Measurements from ENCODE around the gene FOXD4. TPM values are rescaled to one million over a fixed set of nuclear protein-coding genes. Genes with fewer than 3 reads are reported as not detected.
A peak's percentile ranks its signal among the peaks of the same experiment; 100 is the strongest.
"Not testable (repeated sequence)": the region's sequence is repeated elsewhere in the genome, so short reads cannot be mapped to it uniquely, and the experiment has no call there.

Gene FOXD4
- polyA plus RNA-seq, 1 donor from 2014 or later, result not detected

GRCh38 chr9:105991-106390 lies 12.2 kb downstream of the FOXD4 start:
- H3K9me3 Mint-ChIP-seq, H3K4me3 Mint-ChIP-seq, H3K36me3 Mint-ChIP-seq, H3K4me1 Mint-ChIP-seq, H3K27ac Mint-ChIP-seq: not testable (repeated sequence)
- H3K27me3 Mint-ChIP-seq, result peaks cover 21% of the 10 kb centered on the region

GRCh38 chr9:100430-100829 lies 17.8 kb downstream of the FOXD4 start:
- H3K36me3 Mint-ChIP-seq, H3K4me1 Mint-ChIP-seq, H3K9me3 Mint-ChIP-seq, H3K27me3 Mint-ChIP-seq, H3K4me3 Mint-ChIP-seq: not testable (repeated sequence)
- peak overlapping the region in 1 of 3 donors; percentile 27 for H3K27ac Mint-ChIP-seq

GRCh38 chr9:99867-100266 lies 18.4 kb downstream of the FOXD4 start:
- not testable (repeated sequence) for H3K36me3 Mint-ChIP-seq, H3K4me3 Mint-ChIP-seq, H3K9me3 Mint-ChIP-seq

GRCh38 chr9:98775-99174 lies 19.4 kb downstream of the FOXD4 start:
- H3K9me3 Mint-ChIP-seq, H3K27ac Mint-ChIP-seq, H3K4me1 Mint-ChIP-seq, H3K4me3 Mint-ChIP-seq, H3K27me3 Mint-ChIP-seq, H3K36me3 Mint-ChIP-seq: not testable (repeated sequence)

More at GRCh38 chr9:99867-100266, 18.4 kb downstream of the FOXD4 start:
- H3K27me3 Mint-ChIP-seq, H3K27ac Mint-ChIP-seq, H3K4me1 Mint-ChIP-seq: not testable (repeated sequence)

GRCh38 chr9:94992-95391 lies 23.2 kb downstream of the FOXD4 start:
- not testable (repeated sequence) for H3K27ac Mint-ChIP-seq, H3K4me1 Mint-ChIP-seq, H3K9me3 Mint-ChIP-seq, H3K36me3 Mint-ChIP-seq, H3K4me3 Mint-ChIP-seq, H3K27me3 Mint-ChIP-seq

GRCh38 chr9:94323-94722 lies 23.9 kb downstream of the FOXD4 start:
- H3K27ac Mint-ChIP-seq, H3K36me3 Mint-ChIP-seq, H3K9me3 Mint-ChIP-seq, H3K4me3 Mint-ChIP-seq, H3K27me3 Mint-ChIP-seq, H3K4me1 Mint-ChIP-seq: not testable (repeated sequence)

GRCh38 chr9:93909-94308 lies 24.3 kb downstream of the FOXD4 start:
- H3K4me1 Mint-ChIP-seq, H3K9me3 Mint-ChIP-seq, H3K36me3 Mint-ChIP-seq, H3K27ac Mint-ChIP-seq, H3K27me3 Mint-ChIP-seq, H3K4me3 Mint-ChIP-seq: not testable (repeated sequence)

- not testable (repeated sequence) for H3K4me1 Mint-ChIP-seq, H3K9me3 Mint-ChIP-seq, H3K27ac Mint-ChIP-seq, H3K36me3 Mint-ChIP-seq, H3K4me3 Mint-ChIP-seq, H3K27me3 Mint-ChIP-seq
These were observed 27.4 kb downstream of the FOXD4 start for GRCh38 chr9:90851-91250.

GRCh38 chr9:88396-89037 lies 29.7 kb downstream of the FOXD4 start:
- H3K27ac Mint-ChIP-seq, H3K36me3 Mint-ChIP-seq, H3K27me3 Mint-ChIP-seq, H3K4me1 Mint-ChIP-seq, H3K9me3 Mint-ChIP-seq, H3K4me3 Mint-ChIP-seq: not testable (repeated sequence)

GRCh38 chr9:87860-88259 lies 30.4 kb downstream of the FOXD4 start:
- not testable (repeated sequence) for H3K4me1 Mint-ChIP-seq, H3K27ac Mint-ChIP-seq, H3K36me3 Mint-ChIP-seq, H3K9me3 Mint-ChIP-seq, H3K27me3 Mint-ChIP-seq, H3K4me3 Mint-ChIP-seq

- H3K27me3 Mint-ChIP-seq, H3K36me3 Mint-ChIP-seq, H3K4me1 Mint-ChIP-seq, H3K9me3 Mint-ChIP-seq, H3K4me3 Mint-ChIP-seq, H3K27ac Mint-ChIP-seq: not testable (repeated sequence)
These were observed 31.1 kb downstream of the FOXD4 start for GRCh38 chr9:87105-87504.

- H3K9me3 Mint-ChIP-seq, H3K4me1 Mint-ChIP-seq, H3K27me3 Mint-ChIP-seq, H3K4me3 Mint-ChIP-seq, H3K27ac Mint-ChIP-seq, H3K36me3 Mint-ChIP-seq: not testable (repeated sequence)
These were observed 31.5 kb downstream of the FOXD4 start for GRCh38 chr9:86697-87096.

- not testable (repeated sequence) for H3K9me3 Mint-ChIP-seq, H3K27me3 Mint-ChIP-seq, H3K36me3 Mint-ChIP-seq, H3K4me1 Mint-ChIP-seq, H3K4me3 Mint-ChIP-seq, H3K27ac Mint-ChIP-seq
These were observed 35.1 kb downstream of the FOXD4 start for GRCh38 chr9:82932-83689.

- not testable (repeated sequence) for H3K4me3 Mint-ChIP-seq, H3K27ac Mint-ChIP-seq, H3K27me3 Mint-ChIP-seq, H3K9me3 Mint-ChIP-seq, H3K4me1 Mint-ChIP-seq, H3K36me3 Mint-ChIP-seq
These were observed 39.9 kb downstream of the FOXD4 start for GRCh38 chr9:78333-78732.

GRCh38 chr9:76389-76788 lies 41.8 kb downstream of the FOXD4 start:
- H3K36me3 Mint-ChIP-seq, H3K4me3 Mint-ChIP-seq, H3K27ac Mint-ChIP-seq, H3K27me3 Mint-ChIP-seq, H3K4me1 Mint-ChIP-seq, H3K9me3 Mint-ChIP-seq: not testable (repeated sequence)

GRCh38 chr9:73900-74525 lies 44.2 kb downstream of the FOXD4 start:
- peak overlapping the region in 3 of 4 donors; percentile 43 to 73 (median 52) for H3K4me3 Mint-ChIP-seq
- not testable (repeated sequence) for H3K36me3 Mint-ChIP-seq, H3K9me3 Mint-ChIP-seq, H3K27me3 Mint-ChIP-seq, H3K27ac Mint-ChIP-seq, H3K4me1 Mint-ChIP-seq
